Keratinocyte (primary cell): ENCODE data around the gene DOC2A.

Experiments
- CTCF ChIP-seq, 3 experiments: IDR thresholded peaks in 1 of 3; conservative IDR thresholded peaks in 1 of 3; optimal IDR thresholded peaks in 1 of 3; 2 replicates in 2 of 3; 3 replicates in 1 of 3; pipeline versions ENCODE3 to v1.5.1; 2011; ENCODE audit warnings: low read length in 3 of 3, mild to moderate bottlenecking in 3 of 3, moderate library complexity in 2 of 3, control low read depth in 1 of 3, inconsistent platforms in 1 of 3; ENCODE audit not compliant: insufficient read depth in 2 of 3; ENCODE audit errors: extremely low read depth in 1 of 3
- EZH2 ChIP-seq: IDR thresholded peaks from one replicate; pipeline ENCODE4 v1.6.1; 2012; ENCODE audit warnings: inconsistent platforms, mild to moderate bottlenecking, low read length, moderate library complexity

- TF ChIP-seq CTCF (optimal IDR thresholded peaks at IDR 0.05 in 1 of 3, IDR thresholded peaks at IDR 0.05 in 1 of 3, conservative IDR thresholded peaks at IDR 0.05 in 1 of 3; ENCODE audit: extremely low read depth in 1 of 3, insufficient read depth in 2 of 3, low read length in 3 of 3) (no peak), EZH2 (no peak)
Observed at GRCh38 chr16:30025574-30025973, 14.7 kb upstream of the DOC2A start.
